GM13976 (cell line): ENCODE results near the gene PRL.

Experiments
- DNase-seq: peaks from one replicate; pipeline ENCODE4 v3.0.0; 2012; ENCODE audit warnings: low spot score
- in situ Hi-C: fragments of 300-500 bp; cut with MboI; formaldehyde crosslinking; loops from one replicate; pipeline ENCODE4 v1.12.0; 2022; ENCODE audit warnings: low sequenced_read_pairs, mixed read lengths, inconsistent platforms; ENCODE audit not compliant: unreplicated experiment
- TF ChIP-seq, protein P1 (sequence below): IDR thresholded peaks from 2 replicates; pipeline ENCODE4 v1.5.1; 2012; ENCODE audit warnings: borderline replicate concordance, mild to moderate bottlenecking; ENCODE audit not compliant: insufficient read depth; ENCODE audit errors: extremely low read depth, missing control alignments, control extremely low read depth

PRL gene

GRCh38 chr6:22320750-22321149, 23.9 kb upstream of the PRL start:
- TF ChIP-seq, protein P1, sequence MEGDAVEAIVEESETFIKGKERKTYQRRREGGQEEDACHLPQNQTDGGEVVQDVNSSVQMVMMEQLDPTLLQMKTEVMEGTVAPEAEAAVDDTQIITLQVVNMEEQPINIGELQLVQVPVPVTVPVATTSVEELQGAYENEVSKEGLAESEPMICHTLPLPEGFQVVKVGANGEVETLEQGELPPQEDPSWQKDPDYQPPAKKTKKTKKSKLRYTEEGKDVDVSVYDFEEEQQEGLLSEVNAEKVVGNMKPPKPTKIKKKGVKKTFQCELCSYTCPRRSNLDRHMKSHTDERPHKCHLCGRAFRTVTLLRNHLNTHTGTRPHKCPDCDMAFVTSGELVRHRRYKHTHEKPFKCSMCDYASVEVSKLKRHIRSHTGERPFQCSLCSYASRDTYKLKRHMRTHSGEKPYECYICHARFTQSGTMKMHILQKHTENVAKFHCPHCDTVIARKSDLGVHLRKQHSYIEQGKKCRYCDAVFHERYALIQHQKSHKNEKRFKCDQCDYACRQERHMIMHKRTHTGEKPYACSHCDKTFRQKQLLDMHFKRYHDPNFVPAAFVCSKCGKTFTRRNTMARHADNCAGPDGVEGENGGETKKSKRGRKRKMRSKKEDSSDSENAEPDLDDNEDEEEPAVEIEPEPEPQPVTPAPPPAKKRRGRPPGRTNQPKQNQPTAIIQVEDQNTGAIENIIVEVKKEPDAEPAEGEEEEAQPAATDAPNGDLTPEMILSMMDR = no peak
- in situ Hi-C loops = no loop called here
- no peak for DNase-seq

GRCh38 chr6:22318404-22318803, 21.6 kb upstream of the PRL start:
- TF ChIP-seq, protein P1 = no peak
- in situ Hi-C loops = no loop called here

GRCh38 chr6:22313796-22314195, 17.0 kb upstream of the PRL start:
- in situ Hi-C loops = no loop called here
- TF ChIP-seq, protein P1 = no peak
- DNase-seq = no peak

More at GRCh38 chr6:22318404-22318803, 21.6 kb upstream of the PRL start:
- no peak for DNase-seq

DNA sequence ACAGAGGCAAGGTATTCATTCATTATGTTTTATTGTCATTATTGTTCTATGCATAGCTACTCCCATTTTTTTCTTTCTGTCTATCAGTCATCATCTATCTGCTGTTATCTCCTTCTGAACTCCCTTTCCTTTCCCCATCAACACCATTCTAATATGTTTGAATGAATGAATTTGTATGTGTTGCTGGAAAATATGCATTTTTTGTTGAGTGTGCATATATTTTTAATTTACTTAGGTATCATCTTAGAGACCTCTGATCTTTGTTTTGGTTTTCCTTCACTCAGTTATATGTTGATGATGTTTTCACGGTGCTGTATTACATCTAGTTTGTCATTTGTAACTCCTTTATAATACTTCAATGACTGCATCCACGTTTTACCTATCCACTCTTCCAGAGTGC, 12.1 kb upstream of the PRL start:
- no peak for DNase-seq
- in situ Hi-C loops = no loop called here
- TF ChIP-seq, protein P1 = no peak

DNA sequence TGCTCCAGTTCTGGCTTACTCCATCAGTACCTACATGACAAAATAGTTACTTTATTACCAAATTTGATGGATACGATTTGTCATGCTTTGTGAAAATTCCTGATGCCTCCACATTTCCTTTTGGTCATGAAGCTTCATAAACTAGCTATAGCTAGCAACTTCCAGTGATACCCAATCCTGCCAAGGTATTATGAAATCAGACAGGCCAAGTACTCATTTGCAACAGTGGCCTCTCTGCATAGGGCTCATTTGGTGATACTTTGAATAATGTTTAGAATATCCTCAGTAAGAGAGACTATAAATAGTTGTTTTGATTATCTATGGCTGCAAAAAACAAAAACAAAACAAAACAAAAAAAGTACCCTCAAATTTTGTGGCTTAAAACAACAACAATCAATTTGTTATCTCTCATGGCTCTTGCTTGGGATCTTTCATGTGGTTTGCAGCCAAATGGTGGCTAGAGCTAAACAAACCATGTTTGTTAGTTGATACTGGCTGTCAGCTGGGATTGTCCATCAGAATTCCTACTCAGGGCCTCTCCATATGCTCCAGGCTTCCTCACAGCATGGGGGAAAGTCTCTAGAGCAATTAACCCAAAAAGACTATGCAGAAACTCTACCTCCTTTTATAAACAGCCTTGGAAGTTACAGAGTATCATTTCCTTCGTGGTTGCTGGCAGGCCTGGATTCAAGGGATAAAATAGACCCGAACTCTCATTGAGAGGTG, 10.1 kb upstream of the PRL start:
- DNase-seq = no peak
- in situ Hi-C loops = no loop called here
- TF ChIP-seq, protein P1 = no peak

DNA sequence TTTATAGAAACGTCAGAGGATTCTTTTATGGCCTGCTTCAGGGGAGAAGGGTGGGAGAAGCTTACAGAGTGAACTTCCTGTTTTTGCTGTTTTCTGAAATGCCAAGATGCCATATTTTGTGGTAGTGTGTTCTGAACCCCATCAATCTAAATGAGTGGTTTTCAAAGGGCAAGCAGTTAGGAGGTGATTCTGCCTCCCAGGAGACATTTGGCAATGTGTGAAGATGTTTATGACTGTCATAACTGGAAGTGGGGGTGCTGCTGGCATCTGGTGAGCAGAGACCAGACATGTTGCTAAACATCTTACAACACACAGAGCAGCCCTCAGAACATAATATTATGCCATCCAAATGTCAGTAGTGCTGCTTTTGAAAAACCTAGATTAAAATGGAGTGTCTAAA, 6.0 kb upstream of the PRL start:
- in situ Hi-C loops = no loop called here
- TF ChIP-seq, protein P1 = no peak
- DNase-seq = no peak
